ENCODE results near the gene CPHXL2.

Gene CPHXL2

DNA sequence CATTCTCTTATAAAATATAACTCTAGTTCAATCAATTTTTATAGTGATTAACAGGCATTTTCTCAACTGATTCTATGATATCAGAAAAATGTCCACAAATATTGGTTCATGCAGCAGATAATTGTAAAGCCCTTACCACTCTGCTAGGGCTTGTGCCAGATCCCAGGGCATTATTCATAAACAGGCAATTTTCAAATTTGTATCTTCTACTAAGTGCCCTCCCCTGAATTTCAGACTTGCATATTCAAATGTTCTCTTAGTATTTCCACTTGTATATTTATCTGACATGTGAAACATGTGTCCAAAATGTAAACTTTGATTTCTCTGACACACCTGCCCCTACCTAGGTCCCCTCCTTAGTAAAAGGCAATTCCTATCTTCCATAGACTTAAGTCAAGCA lies 9.3 kb downstream of the CPHXL2 start:
- no peaks in the 10 kb centered on the region for H3K36me3 ChIP-seq (ENCODE audit: control insufficient read depth, insufficient read depth, low read length)
- no peak overlapping the region for H3K27ac ChIP-seq (ENCODE audit: low read depth, low read length)
- no peak overlapping the region for H3K4me3 ChIP-seq (ENCODE audit: low read length)
- H3K4me1 ChIP-seq (ENCODE audit: control insufficient read depth, insufficient read depth, low read length): no peaks in the 10 kb centered on the region
- H3K9ac ChIP-seq (ENCODE audit: low read length): no peak overlapping the region
- no peaks in the 10 kb centered on the region for H3K27me3 ChIP-seq (ENCODE audit: control insufficient read depth, insufficient read depth, low read length)

GRCh38 chr16:75660726-75661302 lies 16.0 kb downstream of the CPHXL2 start:
- no peaks in the 10 kb centered on the region for H3K4me1 ChIP-seq (ENCODE audit: control insufficient read depth, insufficient read depth, low read length)
- H3K4me3 ChIP-seq (ENCODE audit: low read length): no peak overlapping the region
- H3K36me3 ChIP-seq (ENCODE audit: control insufficient read depth, insufficient read depth, low read length): peaks cover 14% of the 10 kb centered on the region
- no peaks in the 10 kb centered on the region for H3K27me3 ChIP-seq (ENCODE audit: control insufficient read depth, insufficient read depth, low read length)
- no peak overlapping the region for H3K27ac ChIP-seq (ENCODE audit: low read depth, low read length)
- H3K9ac ChIP-seq (ENCODE audit: low read length): no peak overlapping the region

DNA sequence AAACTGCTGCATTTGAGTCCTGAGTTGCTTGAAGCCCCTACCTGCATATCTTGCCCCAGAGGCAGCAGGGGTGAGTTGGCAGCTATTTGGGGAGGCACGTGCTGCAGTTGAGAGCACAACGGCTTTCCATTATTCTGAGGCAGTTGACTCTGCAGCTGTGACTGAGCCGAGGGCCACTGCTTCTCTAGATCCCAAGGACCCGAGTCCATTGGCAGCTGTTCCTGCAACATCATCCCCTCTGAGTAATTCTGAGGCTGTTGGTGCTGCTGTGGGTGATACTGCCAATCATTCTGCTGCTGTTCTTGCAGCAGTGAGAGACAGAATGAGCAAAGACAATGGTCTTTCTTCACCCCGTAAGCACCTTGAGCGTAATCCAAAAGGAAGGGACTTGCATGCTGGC lies 16.5 kb downstream of the CPHXL2 start:
- H3K36me3 ChIP-seq (ENCODE audit: control insufficient read depth, insufficient read depth, low read length): peaks cover 16% of the 10 kb centered on the region
- H3K4me1 ChIP-seq (ENCODE audit: control insufficient read depth, insufficient read depth, low read length): no peaks in the 10 kb centered on the region
- no peak overlapping the region for H3K27ac ChIP-seq (ENCODE audit: low read depth, low read length)
- H3K4me3 ChIP-seq (ENCODE audit: low read length): no peak overlapping the region
- H3K9ac ChIP-seq (ENCODE audit: low read length): no peak overlapping the region
- H3K27me3 ChIP-seq (ENCODE audit: control insufficient read depth, insufficient read depth, low read length): no peaks in the 10 kb centered on the region

GRCh38 chr16:75658175-75658574 lies 18.6 kb downstream of the CPHXL2 start:
- H3K4me1 ChIP-seq (ENCODE audit: control insufficient read depth, insufficient read depth, low read length): no peaks in the 10 kb centered on the region
- H3K4me3 ChIP-seq (ENCODE audit: low read length): no peak overlapping the region
- no peaks in the 10 kb centered on the region for H3K27me3 ChIP-seq (ENCODE audit: control insufficient read depth, insufficient read depth, low read length)
- no peak overlapping the region for H3K9ac ChIP-seq (ENCODE audit: low read length)
- peaks cover 20% of the 10 kb centered on the region for H3K36me3 ChIP-seq (ENCODE audit: control insufficient read depth, insufficient read depth, low read length)
- no peak overlapping the region for H3K27ac ChIP-seq (ENCODE audit: low read depth, low read length)

- H3K4me1 ChIP-seq (ENCODE audit: control insufficient read depth, insufficient read depth, low read length): peaks cover 9% of the 10 kb centered on the region
- no peaks in the 10 kb centered on the region for H3K27me3 ChIP-seq (ENCODE audit: control insufficient read depth, insufficient read depth, low read length)
- H3K27ac ChIP-seq (ENCODE audit: low read depth, low read length): no peak overlapping the region
- no peak overlapping the region for H3K9ac ChIP-seq (ENCODE audit: low read length)
- no peak overlapping the region for H3K4me3 ChIP-seq (ENCODE audit: low read length)
- peaks cover 20% of the 10 kb centered on the region for H3K36me3 ChIP-seq (ENCODE audit: control insufficient read depth, insufficient read depth, low read length)
Measured at GRCh38 chr16:75653922-75654321, 22.9 kb downstream of the CPHXL2 start.

DNA sequence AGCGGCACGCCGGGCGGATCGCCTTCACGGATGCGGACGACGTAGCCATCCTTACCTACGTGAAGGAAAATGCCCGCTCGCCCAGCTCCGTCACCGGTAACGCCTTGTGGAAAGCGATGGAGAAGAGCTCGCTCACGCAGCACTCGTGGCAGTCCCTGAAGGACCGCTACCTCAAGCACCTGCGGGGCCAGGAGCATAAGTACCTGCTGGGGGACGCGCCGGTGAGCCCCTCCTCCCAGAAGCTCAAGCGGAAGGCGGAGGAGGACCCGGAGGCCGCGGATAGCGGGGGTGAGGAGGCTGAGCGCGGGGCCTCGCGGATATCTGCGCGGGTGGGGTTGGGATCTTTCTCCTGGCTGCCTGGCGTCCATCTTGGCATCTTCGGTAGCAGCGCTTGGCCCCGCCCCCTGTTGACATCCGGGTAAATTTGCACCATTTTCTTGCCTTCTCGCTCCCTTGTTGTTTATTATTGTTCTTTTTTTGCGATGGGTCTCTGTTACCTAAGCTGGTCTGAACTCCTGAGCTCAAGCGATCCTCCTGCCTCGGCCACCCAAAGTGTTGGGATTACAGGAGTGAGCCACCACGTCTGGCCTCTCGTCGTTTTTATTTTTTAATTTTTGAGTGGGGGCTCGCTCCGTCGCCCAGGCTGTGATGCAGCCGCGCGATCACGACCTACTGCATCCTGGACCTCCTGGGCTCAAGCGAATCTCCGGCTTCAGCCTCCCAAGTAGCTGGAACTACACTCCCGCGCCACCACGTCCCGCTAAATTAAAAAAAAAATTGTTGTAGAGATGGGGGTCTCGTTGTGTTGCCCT lies 28.3 kb downstream of the CPHXL2 start:
- H3K27me3 ChIP-seq (ENCODE audit: control insufficient read depth, insufficient read depth, low read length): no peaks in the 10 kb centered on the region
- H3K9ac ChIP-seq (ENCODE audit: low read length): peak overlapping the region; percentile 98
- peak overlapping the region; percentile 94 for H3K4me3 ChIP-seq (ENCODE audit: low read length)
- H3K27ac ChIP-seq (ENCODE audit: low read depth, low read length): peak overlapping the region; percentile 96
- peaks cover 15% of the 10 kb centered on the region for H3K4me1 ChIP-seq (ENCODE audit: control insufficient read depth, insufficient read depth, low read length)
- peaks cover 4% of the 10 kb centered on the region for H3K36me3 ChIP-seq (ENCODE audit: control insufficient read depth, insufficient read depth, low read length)

- Histone ChIP-seq H3K27ac (ENCODE audit: low read depth, low read length) (peak within 1 kb of the TSS; percentile 96), H3K9ac (ENCODE audit: low read length) (peak within 1 kb of the TSS; percentile 98), H3K4me1 (ENCODE audit: control insufficient read depth, insufficient read depth, low read length) (peaks cover 15% of the 10 kb centered on the region), H3K36me3 (ENCODE audit: control insufficient read depth, insufficient read depth, low read length) (peaks cover 4% of the 10 kb centered on the region), H3K27me3 (ENCODE audit: control insufficient read depth, insufficient read depth, low read length) (no peaks in the 10 kb centered on the region), H3K4me3 (ENCODE audit: low read length) (peak within 1 kb of the TSS; percentile 94)
Measured at GRCh38 chr16:75647492-75648264, 29.1 kb downstream of the CPHXL2 start, which contains the start of the genes KARS1 and TERF2IP. Gene KARS1 (minus strand): TSS chr16:75647665. CDS start chr16:75647639, 26 bp downstream. Gene TERF2IP (plus strand): TSS chr16:75647773. CDS start chr16:75647883, 110 bp downstream.

GRCh38 chr16:75647112-75647491 lies 29.7 kb downstream of the CPHXL2 start:
- H3K9ac ChIP-seq (ENCODE audit: low read length): peak overlapping the region; percentile 87
- H3K4me1 ChIP-seq (ENCODE audit: control insufficient read depth, insufficient read depth, low read length): peaks cover 13% of the 10 kb centered on the region
- peaks cover 4% of the 10 kb centered on the region for H3K36me3 ChIP-seq (ENCODE audit: control insufficient read depth, insufficient read depth, low read length)
- peak overlapping the region; percentile 94 for H3K4me3 ChIP-seq (ENCODE audit: low read length)
- peak overlapping the region; percentile 96 for H3K27ac ChIP-seq (ENCODE audit: low read depth, low read length)
- no peaks in the 10 kb centered on the region for H3K27me3 ChIP-seq (ENCODE audit: control insufficient read depth, insufficient read depth, low read length)

GRCh38 chr16:75644240-75645012 lies 32.4 kb downstream of the CPHXL2 start:
- peaks cover 5% of the 10 kb centered on the region for H3K4me1 ChIP-seq (ENCODE audit: control insufficient read depth, insufficient read depth, low read length)
- H3K27ac ChIP-seq (ENCODE audit: low read depth, low read length): no peak overlapping the region
- H3K27me3 ChIP-seq (ENCODE audit: control insufficient read depth, insufficient read depth, low read length): no peaks in the 10 kb centered on the region
- no peak overlapping the region for H3K9ac ChIP-seq (ENCODE audit: low read length)
- H3K36me3 ChIP-seq (ENCODE audit: control insufficient read depth, insufficient read depth, low read length): peaks cover 11% of the 10 kb centered on the region
- no peak overlapping the region for H3K4me3 ChIP-seq (ENCODE audit: low read length)

GRCh38 chr16:75640598-75640997 lies 36.2 kb downstream of the CPHXL2 start:
- H3K27me3 ChIP-seq (ENCODE audit: control insufficient read depth, insufficient read depth, low read length): no peaks in the 10 kb centered on the region
- H3K4me3 ChIP-seq (ENCODE audit: low read length): no peak overlapping the region
- H3K4me1 ChIP-seq (ENCODE audit: control insufficient read depth, insufficient read depth, low read length): no peaks in the 10 kb centered on the region
- no peak overlapping the region for H3K27ac ChIP-seq (ENCODE audit: low read depth, low read length)
- H3K9ac ChIP-seq (ENCODE audit: low read length): no peak overlapping the region
- H3K36me3 ChIP-seq (ENCODE audit: control insufficient read depth, insufficient read depth, low read length): peaks cover 21% of the 10 kb centered on the region

DNA sequence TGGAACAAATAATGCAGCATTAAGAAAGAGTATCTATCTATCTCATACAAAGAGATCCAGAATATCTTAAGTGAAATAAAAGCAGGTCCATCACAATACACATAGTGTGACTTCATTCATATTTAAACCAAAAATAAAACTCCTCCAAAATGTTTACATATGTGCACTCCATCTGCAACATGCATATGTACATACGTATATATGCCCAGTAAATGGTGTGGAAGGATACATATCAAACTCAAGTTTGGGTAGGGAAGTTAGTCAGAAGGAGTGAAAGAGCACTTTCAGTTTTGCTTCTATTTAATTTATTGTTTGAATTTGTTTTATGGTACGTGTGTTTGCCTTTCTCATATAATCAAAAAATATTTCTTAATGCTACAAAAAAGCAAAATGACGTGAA lies 41.8 kb downstream of the CPHXL2 start:
- Histone ChIP-seq H3K27ac (ENCODE audit: low read depth, low read length) (no peak overlapping the region), H3K27me3 (ENCODE audit: control insufficient read depth, insufficient read depth, low read length) (no peaks in the 10 kb centered on the region), H3K4me3 (ENCODE audit: low read length) (no peak overlapping the region), H3K36me3 (ENCODE audit: control insufficient read depth, insufficient read depth, low read length) (peaks cover 44% of the 10 kb centered on the region), H3K4me1 (ENCODE audit: control insufficient read depth, insufficient read depth, low read length) (no peaks in the 10 kb centered on the region), H3K9ac (ENCODE audit: low read length) (no peak overlapping the region)

GRCh38 chr16:75632857-75633256 lies 44.0 kb downstream of the CPHXL2 start:
- peaks cover 55% of the 10 kb centered on the region for H3K36me3 ChIP-seq (ENCODE audit: control insufficient read depth, insufficient read depth, low read length)
- no peaks in the 10 kb centered on the region for H3K27me3 ChIP-seq (ENCODE audit: control insufficient read depth, insufficient read depth, low read length)
- no peaks in the 10 kb centered on the region for H3K4me1 ChIP-seq (ENCODE audit: control insufficient read depth, insufficient read depth, low read length)
- H3K9ac ChIP-seq (ENCODE audit: low read length): no peak overlapping the region
- H3K4me3 ChIP-seq (ENCODE audit: low read length): no peak overlapping the region
- no peak overlapping the region for H3K27ac ChIP-seq (ENCODE audit: low read depth, low read length)
